ENCODE measurements around the gene FGF22.

DNA sequence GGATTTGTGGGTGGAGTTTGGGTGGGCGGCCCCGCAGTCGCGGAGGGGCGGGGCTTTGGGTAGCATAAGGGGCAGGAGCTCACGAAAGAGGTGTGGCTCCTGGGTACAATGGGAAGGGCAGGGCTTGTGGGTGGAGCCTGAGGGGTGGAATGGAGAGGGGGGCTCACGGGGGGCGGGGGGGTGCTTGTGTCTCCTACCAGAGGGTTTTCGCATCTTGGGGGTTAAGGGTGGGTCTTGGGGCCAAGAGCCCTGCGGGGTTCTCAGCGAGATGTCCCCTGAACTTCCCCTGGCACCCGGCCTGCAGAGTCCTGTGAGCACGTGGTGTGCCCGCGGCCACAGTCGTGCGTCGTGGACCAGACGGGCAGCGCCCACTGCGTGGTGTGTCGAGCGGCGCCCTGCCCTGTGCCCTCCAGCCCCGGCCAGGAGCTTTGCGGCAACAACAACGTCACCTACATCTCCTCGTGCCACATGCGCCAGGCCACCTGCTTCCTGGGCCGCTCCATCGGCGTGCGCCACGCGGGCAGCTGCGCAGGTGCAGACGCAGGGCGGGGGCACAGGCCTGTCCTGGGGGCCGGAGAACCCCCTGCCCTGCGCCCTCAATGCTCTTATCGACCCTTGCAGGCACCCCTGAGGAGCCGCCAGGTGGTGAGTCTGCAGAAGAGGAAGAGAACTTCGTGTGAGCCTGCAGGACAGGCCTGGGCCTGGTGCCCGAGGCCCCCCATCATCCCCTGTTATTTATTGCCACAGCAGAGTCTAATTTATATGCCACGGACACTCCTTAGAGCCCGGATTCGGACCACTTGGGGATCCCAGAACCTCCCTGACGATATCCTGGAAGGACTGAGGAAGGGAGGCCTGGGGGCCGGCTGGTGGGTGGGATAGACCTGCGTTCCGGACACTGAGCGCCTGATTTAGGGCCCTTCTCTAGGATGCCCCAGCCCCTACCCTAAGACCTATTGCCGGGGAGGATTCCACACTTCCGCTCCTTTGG lies 41.6 kb downstream of the FGF22 start:
- TF ChIP-seq POLR2A (IDR thresholded peaks at IDR 0.05; ENCODE audit: low read length) (no peak), FOSL2 (IDR thresholded peaks at IDR 0.05) (no peak), FOSL2 (CRISPR knock-in tag; IDR thresholded peaks at IDR 0.05) (no peak)
